DMS53 treated with DMSO at 0.1 percent for 48 hours (cell line): Measurements from ENCODE around the gene ADAM23.
"Not testable (repeated sequence)": the region's sequence is repeated elsewhere in the genome, so short reads cannot be mapped to it uniquely, and the experiment has no call there.

Experiments used
- DNase-seq: peaks from one replicate; lab custom pipeline; 2025; ENCODE audit not compliant: unreplicated experiment; lab: John Stamatoyannopoulos, UW

The ADAM23 gene

GRCh38 chr2:206442833-206443734 lies at the start of gene ADAM23:
ADAM23 (plus strand) TSS chr2:206443532; CDS start chr2:206443867, 335 bp downstream.
- DNase-seq = peak; percentile 37

- no peak for DNase-seq
Observed at GRCh38 chr2:206396211-206396610, 47.1 kb upstream of the ADAM23 start.

GRCh38 chr2:206402956-206403569 lies 40.3 kb upstream of the ADAM23 start:
- DNase-seq = not testable (repeated sequence)

- no peak for DNase-seq
Observed at GRCh38 chr2:206408323-206409320, 34.7 kb upstream of the ADAM23 start.

- no peak for DNase-seq
Observed at GRCh38 chr2:206410714-206411113, 32.6 kb upstream of the ADAM23 start.

GRCh38 chr2:206415618-206416243 lies 27.6 kb upstream of the ADAM23 start:
- peak; percentile 17 for DNase-seq

GRCh38 chr2:206418968-206419367 lies 24.4 kb upstream of the ADAM23 start:
- no peak for DNase-seq

GRCh38 chr2:206420721-206421120 lies 22.6 kb upstream of the ADAM23 start:
- no peak for DNase-seq

- no peak for DNase-seq
Observed at GRCh38 chr2:206422493-206422892, 20.8 kb upstream of the ADAM23 start.

GRCh38 chr2:206423147-206423546 lies 20.2 kb upstream of the ADAM23 start:
- DNase-seq = peak; percentile 38

- DNase-seq = no peak
Observed at GRCh38 chr2:206424134-206424533, 19.2 kb upstream of the ADAM23 start.

- no peak for DNase-seq
Observed at GRCh38 chr2:206428783-206429182, 14.5 kb upstream of the ADAM23 start.

GRCh38 chr2:206430452-206430851 lies 12.9 kb upstream of the ADAM23 start:
- DNase-seq = no peak

- no peak for DNase-seq
Observed at GRCh38 chr2:206431439-206431838, 11.9 kb upstream of the ADAM23 start.

GRCh38 chr2:206432193-206433082 lies 10.9 kb upstream of the ADAM23 start:
- DNase-seq = peak; percentile 59

GRCh38 chr2:206433190-206433589 lies 10.1 kb upstream of the ADAM23 start:
- DNase-seq = no peak

- no peak for DNase-seq
Observed at GRCh38 chr2:206433686-206434085, 9.6 kb upstream of the ADAM23 start.

GRCh38 chr2:206435742-206436141 lies 7.6 kb upstream of the ADAM23 start:
- DNase-seq = no peak

- no peak for DNase-seq
Observed at GRCh38 chr2:206438196-206438724, 5.1 kb upstream of the ADAM23 start.
